ENCODE results near the gene DUSP23. TPM values are rescaled to one million over a fixed set of nuclear protein-coding genes. Genes with fewer than 3 reads are reported as not detected.

DUSP23 gene
- polyA plus RNA-seq, 3 donors from 2014 or later = 120 to 160 (median 122) TPM

GRCh38 chr1:159826441-159827101, 45.8 kb downstream of the DUSP23 start, which contains the start of gene SLAMF8:
TSS of gene SLAMF8 (plus strand) at chr1:159826873. CDS start at chr1:159826899, 26 bp downstream.
- peak within 1 kb of the TSS; percentile 79 to 94 (median 91) for H3K27ac Mint-ChIP-seq
- peaks cover 5 to 36% (median 19%) of the 10 kb centered on the region in 6 donors for H3K9me3 Mint-ChIP-seq
- peaks cover 16 to 20% (median 20%) of the 10 kb centered on the region in 3 donors for H3K36me3 Mint-ChIP-seq
- DNase-seq = peak; percentile 86 to 87 (median 87)
- peaks cover 87 to 92% of the 10 kb centered on the region in 2 donors for H3K4me1 Mint-ChIP-seq
- H3K27me3 Mint-ChIP-seq (ENCODE audit: low read depth in 3 of 3) = peaks cover 9 to 31% (median 31%) of the 10 kb centered on the region in 3 donors
- H3K4me3 Mint-ChIP-seq = peak within 1 kb of the TSS; percentile 73 to 86 (median 84)

- peak overlapping the region; percentile 73 to 86 (median 84) for H3K4me3 Mint-ChIP-seq
- peaks cover 9 to 31% (median 31%) of the 10 kb centered on the region in 3 donors for H3K27me3 Mint-ChIP-seq (ENCODE audit: low read depth in 3 of 3)
- H3K27ac Mint-ChIP-seq = peak overlapping the region; percentile 79 to 94 (median 91)
- H3K4me1 Mint-ChIP-seq = peaks cover 84 to 87% of the 10 kb centered on the region in 2 donors
- peaks cover 5 to 36% (median 19%) of the 10 kb centered on the region in 6 donors for H3K9me3 Mint-ChIP-seq
- peak; percentile 36 to 54 (median 44) for DNase-seq
- peaks cover 20 to 23% (median 22%) of the 10 kb centered on the region in 3 donors for H3K36me3 Mint-ChIP-seq
Observed at GRCh38 chr1:159827102-159827490, 46.3 kb downstream of the DUSP23 start.

- peaks cover 8 to 34% (median 31%) of the 10 kb centered on the region in 3 donors for H3K27me3 Mint-ChIP-seq (ENCODE audit: low read depth in 3 of 3)
- H3K36me3 Mint-ChIP-seq = peaks cover 24 to 28% (median 26%) of the 10 kb centered on the region in 3 donors
- H3K27ac Mint-ChIP-seq = peak overlapping the region; percentile 79 to 94 (median 91)
- H3K9me3 Mint-ChIP-seq = peaks cover 5 to 36% (median 19%) of the 10 kb centered on the region in 6 donors
- peaks cover 79 to 82% of the 10 kb centered on the region in 2 donors for H3K4me1 Mint-ChIP-seq
- peak; percentile 77 to 78 (median 78) for DNase-seq
- peak overlapping the region; percentile 73 to 86 (median 84) for H3K4me3 Mint-ChIP-seq
Observed at GRCh38 chr1:159827549-159827948, 46.8 kb downstream of the DUSP23 start.

GRCh38 chr1:159828176-159828575, 47.4 kb downstream of the DUSP23 start:
- Mint-ChIP-seq H3K9me3 (peaks cover 5 to 36% (median 19%) of the 10 kb centered on the region in 6 donors), H3K4me3 (peak overlapping the region; percentile 73 to 86 (median 84)), H3K36me3 (peaks cover 26 to 29% (median 26%) of the 10 kb centered on the region in 3 donors), H3K27ac (peak overlapping the region; percentile 79 to 94 (median 91)), H3K27me3 (ENCODE audit: low read depth in 3 of 3) (peaks cover 7 to 34% (median 31%) of the 10 kb centered on the region in 3 donors), H3K4me1 (peaks cover 73 to 77% of the 10 kb centered on the region in 2 donors)
- no peak for DNase-seq

GRCh38 chr1:159828581-159829272, 48.0 kb downstream of the DUSP23 start:
- DNase-seq = no peak
- H3K9me3 Mint-ChIP-seq = peaks cover 5 to 36% (median 19%) of the 10 kb centered on the region in 6 donors
- peak overlapping the region; percentile 73 to 86 (median 84) for H3K4me3 Mint-ChIP-seq
- H3K36me3 Mint-ChIP-seq = peaks cover 31 to 34% (median 32%) of the 10 kb centered on the region in 3 donors
- peaks cover 7 to 34% (median 32%) of the 10 kb centered on the region in 3 donors for H3K27me3 Mint-ChIP-seq (ENCODE audit: low read depth in 3 of 3)
- H3K4me1 Mint-ChIP-seq = peaks cover 67 to 72% of the 10 kb centered on the region in 2 donors
- peak overlapping the region; percentile 47 to 93 (median 73) for H3K27ac Mint-ChIP-seq

GRCh38 chr1:159829273-159829634, 48.5 kb downstream of the DUSP23 start:
- Mint-ChIP-seq H3K9me3 (peaks cover 5 to 36% (median 19%) of the 10 kb centered on the region in 6 donors), H3K4me1 (peaks cover 62 to 66% of the 10 kb centered on the region in 2 donors), H3K27ac (peak overlapping the region in 5 of 6 donors; percentile 47 to 93 (median 70)), H3K4me3 (peak overlapping the region; percentile 52 to 77 (median 62)), H3K36me3 (peaks cover 34 to 37% (median 34%) of the 10 kb centered on the region in 3 donors), H3K27me3 (ENCODE audit: low read depth in 3 of 3) (peaks cover 7 to 34% (median 33%) of the 10 kb centered on the region in 3 donors)
- DNase-seq = no peak

- Mint-ChIP-seq H3K4me1 (peaks cover 55 to 60% of the 10 kb centered on the region in 2 donors), H3K27ac (peak overlapping the region in 1 of 6 donors; percentile 15), H3K4me3 (peak overlapping the region in 3 of 5 donors; percentile 4 to 52 (median 17)), H3K27me3 (ENCODE audit: low read depth in 3 of 3) (peaks cover 6 to 34% (median 33%) of the 10 kb centered on the region in 3 donors), H3K9me3 (peaks cover 5 to 36% (median 19%) of the 10 kb centered on the region in 6 donors), H3K36me3 (peaks cover 34 to 43% (median 38%) of the 10 kb centered on the region in 3 donors)
- no peak for DNase-seq
Observed at GRCh38 chr1:159829822-159830465, 49.2 kb downstream of the DUSP23 start.

- H3K9me3 Mint-ChIP-seq = peaks cover 5 to 36% (median 19%) of the 10 kb centered on the region in 6 donors
- peaks cover 6 to 33% (median 32%) of the 10 kb centered on the region in 3 donors for H3K27me3 Mint-ChIP-seq (ENCODE audit: low read depth in 3 of 3)
- DNase-seq = no peak
- H3K27ac Mint-ChIP-seq = no peak overlapping the region
- H3K4me1 Mint-ChIP-seq = peaks cover 47 to 52% of the 10 kb centered on the region in 2 donors
- H3K36me3 Mint-ChIP-seq = peaks cover 40 to 51% (median 44%) of the 10 kb centered on the region in 3 donors
- no peak overlapping the region for H3K4me3 Mint-ChIP-seq
Observed at GRCh38 chr1:159830722-159831121, 50.0 kb downstream of the DUSP23 start.

- Mint-ChIP-seq H3K27me3 (ENCODE audit: low read depth in 3 of 3) (peaks cover 3 to 29% (median 26%) of the 10 kb centered on the region in 3 donors), H3K4me1 (peaks cover 39 to 43% of the 10 kb centered on the region in 2 donors), H3K36me3 (peaks cover 48 to 59% (median 52%) of the 10 kb centered on the region in 3 donors), H3K27ac (no peak overlapping the region), H3K9me3 (peaks cover 5 to 36% (median 19%) of the 10 kb centered on the region in 6 donors), H3K4me3 (no peak overlapping the region)
- no peak for DNase-seq
Observed at GRCh38 chr1:159831412-159832141, 50.8 kb downstream of the DUSP23 start.

Other genes starting within 250 kb of the DUSP23 start
- gene OR10J5, start 245.0 kb upstream of the DUSP23 start, polyA plus RNA-seq = not detected
- gene APCS, start 193.1 kb upstream of the DUSP23 start, polyA plus RNA-seq = not detected
- not detected for gene CRP, start 66.4 kb upstream of the DUSP23 start, polyA plus RNA-seq
- gene FCRL6, start 21.4 kb downstream of the DUSP23 start, polyA plus RNA-seq = 100 to 1,000 TPM; 234 to 442 (median 407) TPM
- 10 to 100 TPM in 1 of 3 donors, 1 to 10 TPM in 2; 4.0 to 17.1 (median 6.9) TPM for gene SLAMF8, start 45.9 kb downstream of the DUSP23 start, polyA plus RNA-seq
- gene VSIG8, start 81.7 kb downstream of the DUSP23 start, polyA plus RNA-seq = not detected
- gene CFAP45, start 119.2 kb downstream of the DUSP23 start, polyA plus RNA-seq = under 1 TPM in 1 of 3 donors, not detected in 2; 0.36 TPM
- gene TAGLN2, start 144.5 kb downstream of the DUSP23 start, polyA plus RNA-seq = 1,000 to 10,000 TPM in 2 of 3 donors, 100 to 1,000 TPM in 1; 660 to 1,369 (median 1,251) TPM
- gene IGSF9, start 164.7 kb downstream of the DUSP23 start, polyA plus RNA-seq = not detected
- gene SLAMF9, start 173.3 kb downstream of the DUSP23 start, polyA plus RNA-seq = not detected

Data from immature natural killer cell (primary cell).